Fibroblast of mammary gland (primary cell): ENCODE measurements around the gene NFIA.
A peak's percentile ranks its signal among the peaks of the same experiment; 100 is the strongest.

Source experiments
- DNase-seq: peaks from one replicate; pipeline ENCODE4 v3.0.0-alpha.2; 2010; ENCODE audit warnings: low read depth
- H3K4me3 ChIP-seq: 2 replicates; pipeline ENCODE4 v1.5.1; 2011; ENCODE audit warnings: low read depth, mild to moderate bottlenecking, low read length, moderate library complexity; ENCODE audit not compliant: control insufficient read depth
- CTCF ChIP-seq: conservative IDR thresholded peaks from 2 replicates; pipeline ENCODE4 v1.5.1; 2011; ENCODE audit warnings: low read depth, low read length, inconsistent platforms; ENCODE audit not compliant: control insufficient read depth, insufficient read depth

Gene NFIA

DNA sequence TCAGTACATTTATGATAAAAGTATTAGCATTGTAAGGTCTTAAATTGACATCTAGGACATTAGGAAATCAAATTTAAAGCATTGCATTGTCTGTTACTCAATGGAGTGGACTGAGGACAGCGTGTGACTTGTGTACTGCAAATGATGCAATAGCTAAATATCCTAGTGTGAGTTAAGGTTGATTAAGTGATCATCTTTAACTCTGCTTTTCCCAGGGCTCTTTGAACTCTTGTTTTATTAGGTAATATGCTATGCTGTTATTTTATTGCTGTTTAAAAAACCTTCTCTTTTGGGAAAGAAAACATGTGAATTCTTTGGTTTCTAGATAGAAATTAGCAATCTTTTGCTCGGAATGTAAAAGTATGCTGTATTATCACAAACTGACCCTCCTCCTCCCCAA lies 38.6 kb downstream of the NFIA start:
- H3K4me3 ChIP-seq = no peak overlapping the region
- TF ChIP-seq CTCF = no peak
- peak; percentile 85 for DNase-seq

DNA sequence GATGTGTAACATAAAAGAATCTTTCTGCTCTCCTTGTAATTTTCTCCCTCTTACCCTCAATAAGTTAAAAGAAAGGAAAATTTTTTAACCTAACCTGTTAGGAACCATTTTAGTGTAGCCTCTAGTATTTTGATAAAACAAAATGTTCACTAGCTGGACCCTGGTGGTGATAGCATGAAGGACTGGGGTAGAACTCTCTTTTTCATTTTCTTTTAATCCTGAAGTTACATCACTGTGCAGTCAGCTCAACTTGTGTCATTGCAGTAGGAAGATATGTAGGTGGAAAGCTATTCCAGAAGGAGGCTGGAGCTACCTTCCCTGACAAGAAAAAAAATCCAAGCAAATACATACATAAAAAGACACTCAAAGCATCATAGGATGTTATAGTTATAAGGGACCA lies 39.3 kb downstream of the NFIA start:
- DNase-seq = no peak
- no peak overlapping the region for H3K4me3 ChIP-seq
- TF ChIP-seq CTCF = no peak

- DNase-seq = no peak
- no peak for TF ChIP-seq CTCF
- no peak overlapping the region for H3K4me3 ChIP-seq
These were observed 40.0 kb downstream of the NFIA start for GRCh38 chr1:61122389-61122788.

DNA sequence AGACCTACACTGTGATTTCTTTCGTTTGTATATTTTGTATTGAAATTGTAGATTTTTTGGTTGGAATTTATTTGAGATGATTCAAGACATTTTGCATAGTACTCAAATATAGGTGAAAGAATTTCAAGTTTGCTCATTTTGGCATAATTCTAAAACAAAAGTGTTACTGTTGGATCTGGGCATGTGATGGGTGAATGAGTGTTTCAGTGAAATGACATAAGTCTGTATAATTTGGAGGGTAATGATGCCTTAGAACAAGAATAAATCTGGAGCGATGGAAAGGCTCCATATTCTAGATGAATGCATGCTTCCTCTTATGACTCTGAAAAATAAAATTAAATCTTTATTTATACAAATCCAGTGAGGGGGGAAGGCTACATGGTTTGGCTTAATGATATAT lies 41.0 kb downstream of the NFIA start:
- H3K4me3 ChIP-seq = no peak overlapping the region
- TF ChIP-seq CTCF = no peak
- no peak for DNase-seq

GRCh38 chr1:61124078-61124477 lies 41.7 kb downstream of the NFIA start:
- no peak for DNase-seq
- no peak overlapping the region for H3K4me3 ChIP-seq
- no peak for TF ChIP-seq CTCF

DNA sequence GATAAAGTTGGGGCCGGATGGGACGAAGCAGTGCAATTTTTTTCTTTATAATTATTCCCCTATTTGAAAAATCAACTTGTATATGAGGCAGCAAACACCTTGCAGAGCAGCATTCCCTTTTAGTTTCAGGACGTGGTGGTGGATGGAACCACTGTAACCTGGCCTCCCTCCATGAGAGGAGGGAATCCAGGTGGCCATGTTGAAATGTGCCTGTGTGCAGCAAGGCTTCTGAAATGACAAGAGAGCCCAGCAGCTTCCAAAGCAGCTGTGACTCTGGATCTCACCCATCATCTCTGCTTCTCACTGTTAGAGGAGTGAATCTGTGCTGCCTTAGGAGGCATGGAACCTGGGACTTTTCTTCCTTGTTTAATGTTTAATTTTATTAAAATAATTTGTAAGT lies 42.3 kb downstream of the NFIA start:
- no peak for TF ChIP-seq CTCF
- DNase-seq = no peak
- H3K4me3 ChIP-seq = no peak overlapping the region

- H3K4me3 ChIP-seq = no peak overlapping the region
- DNase-seq = no peak
- TF ChIP-seq CTCF = no peak
These were observed 42.9 kb downstream of the NFIA start for GRCh38 chr1:61125263-61125662.
